AG08396 (cell line): Measurements from ENCODE around the gene DNM2.
"Not testable (repeated sequence)": the region's sequence is repeated elsewhere in the genome, so short reads cannot be mapped to it uniquely, and the experiment has no call there.

Experiments
- DNase-seq: peaks from one replicate; pipeline ENCODE4 v3.0.0; 2012; ENCODE audit warnings: low spot score, mixed read lengths

DNM2 gene

DNA sequence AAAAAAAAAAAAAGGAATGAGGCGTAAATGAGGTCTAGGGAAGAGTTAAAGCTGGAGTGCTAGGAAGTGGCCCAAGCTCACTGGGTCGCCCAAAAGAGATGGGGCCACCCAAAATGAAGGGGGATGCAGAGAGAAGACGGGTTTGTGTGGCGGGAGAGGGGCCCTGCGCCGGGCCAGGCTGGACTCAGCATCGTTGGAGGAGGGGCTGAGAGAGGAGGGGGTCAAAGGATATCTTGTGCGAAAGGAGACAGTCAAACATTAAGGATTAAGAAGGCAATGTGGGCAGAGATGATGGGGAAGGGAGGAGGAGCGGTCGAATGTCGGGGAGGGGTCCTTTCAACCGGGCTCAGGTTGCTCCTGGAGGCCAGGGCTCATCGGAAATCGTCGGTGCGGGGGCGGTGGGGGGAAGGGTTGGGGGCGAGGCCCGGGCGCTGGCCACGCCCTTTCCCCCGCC lies 152.6 kb downstream of the DNM2 start:
- DNase-seq, result no peak

DNA sequence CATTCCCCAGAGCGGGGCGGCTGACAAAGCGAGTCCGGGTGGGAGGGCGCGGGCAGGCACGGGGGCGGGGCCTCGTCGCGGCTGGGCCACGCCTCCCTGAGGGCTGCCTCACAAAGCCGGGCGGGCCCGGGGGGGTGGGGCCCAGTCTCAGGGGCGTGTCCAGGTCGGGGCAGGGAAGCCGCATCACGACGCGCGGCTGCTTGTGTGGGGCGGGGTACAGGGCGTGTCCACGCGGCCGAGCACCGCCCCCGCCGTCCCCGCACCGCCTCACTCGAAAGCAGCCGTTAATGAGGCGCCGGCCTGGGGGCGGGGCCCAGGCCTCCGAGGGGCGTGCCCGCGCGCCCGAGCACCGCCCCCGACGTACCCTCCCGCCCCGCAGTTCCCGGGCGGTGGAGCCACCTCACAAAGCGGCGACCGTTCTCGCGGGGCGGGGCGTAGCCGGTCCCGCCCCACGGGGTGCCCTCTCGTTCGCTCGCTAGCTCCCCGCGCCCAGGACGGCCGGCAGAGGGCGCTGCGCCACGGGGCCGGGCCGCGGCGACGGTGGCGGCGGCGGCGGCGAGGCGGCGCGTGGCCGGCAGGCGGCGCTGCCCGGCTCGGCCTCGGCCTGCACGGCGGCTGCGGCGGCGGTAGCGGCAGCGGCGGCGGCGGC lies 153.2 kb downstream of the DNM2 start, which contains the start of gene CARM1:
CARM1 (plus strand) TSS at position 599 of the 649 bp plus-strand sequence. CDS start 150 bp downstream, outside the sequence.
- peak; percentile 100 for DNase-seq

DNA sequence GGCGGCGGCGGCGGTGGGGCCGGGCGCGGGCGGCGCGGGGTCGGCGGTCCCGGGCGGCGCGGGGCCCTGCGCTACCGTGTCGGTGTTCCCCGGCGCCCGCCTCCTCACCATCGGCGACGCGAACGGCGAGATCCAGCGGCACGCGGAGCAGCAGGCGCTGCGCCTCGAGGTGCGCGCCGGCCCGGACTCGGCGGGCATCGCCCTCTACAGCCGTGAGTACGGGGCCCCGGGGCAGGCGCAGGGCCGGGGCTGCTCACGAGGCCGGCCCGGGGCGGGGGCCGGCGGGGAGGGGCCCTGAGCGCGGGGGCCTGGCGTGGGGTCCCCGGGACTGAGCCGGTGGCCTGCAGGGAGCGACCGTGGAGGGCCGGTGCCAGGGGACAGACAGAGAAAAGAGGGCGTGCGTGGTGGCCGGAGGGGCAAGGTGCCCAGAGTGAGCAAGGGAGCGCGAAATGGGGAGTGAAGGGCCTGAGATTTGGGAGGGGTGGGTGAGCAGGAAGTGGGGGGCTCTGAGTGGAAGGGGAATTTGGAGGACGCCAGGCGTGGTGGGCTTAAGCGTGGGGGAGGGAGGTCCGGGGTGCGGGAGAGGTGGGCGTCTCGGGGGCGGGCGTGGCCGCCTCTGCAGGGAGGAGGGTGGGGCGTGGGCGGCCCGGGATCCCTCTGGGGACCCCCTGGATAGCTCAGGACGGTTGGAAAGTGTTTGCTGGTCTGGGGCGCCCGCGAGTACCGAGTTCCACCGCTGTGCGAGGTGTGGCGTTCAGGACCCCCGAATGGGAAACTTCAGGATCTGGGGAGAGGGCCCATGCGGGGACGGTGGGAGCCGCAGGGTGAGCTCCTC lies 154.0 kb downstream of the DNM2 start:
- peak; percentile 53 for DNase-seq

DNA sequence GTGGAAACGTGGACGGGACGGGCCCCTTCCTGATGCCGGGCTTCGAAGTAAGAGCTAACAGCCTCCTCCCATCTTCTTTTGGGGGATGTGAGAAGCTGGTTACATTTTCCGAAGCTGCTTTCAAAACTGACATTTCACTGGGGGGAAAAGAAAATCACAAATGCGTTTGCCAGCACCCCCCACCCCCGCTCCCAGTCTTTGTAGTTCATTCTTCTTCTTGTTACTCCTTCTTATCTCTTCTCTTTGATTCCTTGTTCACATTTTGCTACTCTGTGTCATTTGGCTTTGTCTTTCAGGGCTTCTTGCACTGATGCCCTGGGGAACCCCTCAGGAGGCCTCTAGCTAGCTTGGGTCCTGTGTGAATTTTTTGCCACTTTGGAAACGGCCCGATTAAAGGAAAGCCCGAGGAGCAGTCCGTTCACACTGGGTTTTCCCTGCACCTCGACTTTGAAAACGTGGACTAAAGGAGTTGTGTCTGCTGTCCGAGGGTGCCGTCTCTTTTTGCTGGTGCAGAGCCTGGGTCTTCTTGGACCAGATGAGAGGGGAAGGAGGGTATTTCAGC lies 154.7 kb downstream of the DNM2 start:
- DNase-seq, result peak; percentile 34

DNA sequence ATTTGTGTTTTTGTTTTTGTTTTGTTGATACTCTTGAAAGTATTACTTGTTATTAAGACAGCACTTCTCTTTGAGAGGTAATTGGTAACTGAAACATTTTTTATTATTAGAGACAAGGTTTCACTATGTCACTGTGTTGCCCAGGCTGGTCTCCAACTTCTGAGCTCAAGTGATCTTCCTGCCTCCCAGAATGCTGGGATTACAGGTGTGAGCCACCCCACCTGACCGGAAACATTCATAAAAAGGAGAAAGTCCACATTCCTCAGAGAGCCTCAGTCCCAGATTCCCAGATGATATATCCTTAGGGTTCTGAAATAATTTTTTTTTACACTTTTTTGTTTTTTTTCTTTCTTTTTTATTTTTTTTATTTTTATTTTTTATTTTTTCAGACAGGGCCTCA lies 156.1 kb downstream of the DNM2 start:
- no peak for DNase-seq

DNA sequence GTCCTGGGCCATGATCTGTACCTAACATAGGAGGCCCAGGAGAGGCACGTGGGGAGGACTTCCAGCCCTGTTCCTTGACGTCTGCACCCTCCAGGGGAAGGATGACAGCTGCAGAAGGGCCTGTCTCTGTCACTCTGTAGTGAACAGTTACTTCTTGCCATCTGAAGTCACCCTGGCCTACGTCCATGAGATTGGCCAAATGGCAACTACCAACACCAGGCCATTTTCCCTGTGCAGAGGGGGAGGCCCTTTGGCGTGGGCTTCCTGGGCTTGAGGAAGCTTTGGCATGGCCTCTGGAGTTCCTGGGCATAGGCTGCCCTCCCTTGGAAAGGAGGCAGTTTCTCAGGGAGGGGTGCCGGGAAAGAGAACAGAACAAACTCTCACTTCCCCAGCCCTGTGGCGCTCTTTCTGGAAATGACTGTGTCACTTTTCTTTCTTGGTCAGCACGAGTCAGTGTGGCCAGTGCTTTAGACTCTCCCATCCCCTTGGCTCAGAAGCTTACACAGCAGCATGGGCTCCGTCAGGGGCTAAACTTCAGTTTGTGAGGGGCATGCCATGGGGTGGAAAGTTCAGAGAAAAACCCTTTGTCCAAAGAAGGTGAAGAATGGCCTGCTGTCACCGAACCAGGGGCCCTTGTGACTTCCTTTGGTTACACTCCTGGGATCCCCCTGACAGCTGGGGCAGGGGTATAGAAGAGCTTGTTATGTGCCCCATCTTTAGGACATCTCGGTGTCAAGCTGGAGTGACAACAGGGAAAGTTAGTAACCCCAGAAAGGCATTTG lies 158.8 kb downstream of the DNM2 start:
- peak; percentile 3 for DNase-seq

DNA sequence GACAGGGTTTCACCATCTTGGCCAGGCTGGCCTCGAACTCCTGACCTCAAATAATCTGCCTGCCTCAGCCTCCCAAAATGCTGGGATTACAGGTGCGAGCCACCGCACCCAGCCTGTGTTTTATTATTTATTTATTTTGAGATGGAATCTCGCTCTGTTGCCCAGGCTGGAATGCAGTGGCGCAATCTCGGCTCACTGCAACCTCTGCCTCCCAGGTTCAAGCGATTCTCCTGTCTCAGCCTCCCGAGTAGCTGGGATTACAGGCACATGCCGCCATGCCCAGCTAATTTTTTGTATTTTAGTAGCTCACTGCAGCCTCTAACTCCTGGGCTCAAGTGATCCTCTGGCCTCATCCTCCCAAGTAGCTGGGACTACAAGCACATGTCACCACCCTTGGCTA lies 159.7 kb downstream of the DNM2 start:
- not testable (repeated sequence) for DNase-seq

DNA sequence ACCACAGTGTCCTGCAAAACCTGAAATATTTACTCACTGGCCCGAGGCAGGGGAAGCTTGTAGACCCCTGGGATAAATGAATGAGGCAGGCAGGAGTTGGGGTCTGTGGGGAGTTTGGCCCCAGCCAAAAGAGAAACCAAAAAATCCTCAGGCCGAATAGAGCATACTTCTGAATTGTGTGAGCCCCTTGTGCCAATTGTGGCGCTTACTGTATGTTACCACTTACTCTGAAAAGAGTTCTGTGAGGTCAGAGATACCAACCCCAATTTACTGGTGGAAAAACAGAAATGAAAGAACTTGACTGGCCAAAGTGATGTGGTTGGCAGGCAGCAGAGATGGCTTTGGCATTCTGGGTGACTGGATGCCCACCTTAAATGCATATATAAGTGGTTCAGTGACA lies 160.4 kb downstream of the DNM2 start:
- DNase-seq, result no peak
